SU-DHL-6 (cell line): Measurements from ENCODE around the gene ALG9.
"Not testable (repeated sequence)": the region's sequence is repeated elsewhere in the genome, so short reads cannot be mapped to it uniquely, and the experiment has no call there.

Source experiments
- H2AFZ ChIP-seq: fragments of 200-600 bp; sonication (generic); 2 replicates; pipeline ENCODE4 v1.6.1; 2014; ENCODE audit warnings: low read depth, mild to moderate bottlenecking, moderate library complexity, mixed read lengths, antibody characterized with exemption, low read length; ENCODE audit not compliant: severe bottlenecking
- H3F3A ChIP-seq: fragments of 200-600 bp; shearing (Covaris generic); 2 replicates; pipeline ENCODE4 v1.6.0; 2016; ENCODE audit warnings: antibody characterized with exemption, mild to moderate bottlenecking; ENCODE audit not compliant: insufficient read depth
- H3K27ac ChIP-seq: fragments of 200-600 bp; sonication (generic); 2 replicates; pipeline ENCODE4 v1.5.1; 2016; ENCODE audit warnings: low read depth, mild to moderate bottlenecking, low read length, moderate library complexity, mixed read lengths
- H3K27me3 ChIP-seq: fragments of 200-600 bp; sonication (generic), shearing (Covaris generic); 2 replicates; pipeline ENCODE4 v1.6.0; 2014; ENCODE audit warnings: mild to moderate bottlenecking, low read length
- H3K36me3 ChIP-seq: fragments of 200-600 bp; sonication (generic); 2 replicates; pipeline ENCODE4 v1.6.1; 2014; ENCODE audit warnings: mild to moderate bottlenecking, low read length, mixed read lengths
- H3K4me2 ChIP-seq: fragments of 300-600, 200-600 bp; shearing (Covaris generic), sonication (generic); 2 replicates; pipeline ENCODE4 v1.6.0; 2014; ENCODE audit warnings: low read length, low read depth, mild to moderate bottlenecking; ENCODE audit not compliant: poor library complexity, severe bottlenecking
- H3K4me3 ChIP-seq: fragments of 200-600 bp; sonication (generic); 2 replicates; pipeline ENCODE4 v1.5.1; 2014; ENCODE audit warnings: antibody characterized with exemption, low read length, mild to moderate bottlenecking, mixed read lengths; ENCODE audit not compliant: insufficient read depth, poor library complexity, severe bottlenecking
- H3K79me2 ChIP-seq: fragments of 200-600 bp; sonication (generic); 2 replicates; pipeline ENCODE4 v1.6.1; 2014; ENCODE audit warnings: mild to moderate bottlenecking, low read length, moderate library complexity; ENCODE audit not compliant: insufficient read depth
- H3K9ac ChIP-seq: fragments of 200-600 bp; sonication (generic); 2 replicates; pipeline ENCODE4 v1.7.0; 2014; ENCODE audit warnings: mild to moderate bottlenecking, low read length
- H3K9me2 ChIP-seq: fragments of 200-600 bp; sonication (generic); replicated peaks from 2 replicates; pipeline ENCODE4 v1.6.1; 2014; ENCODE audit warnings: low read length; ENCODE audit not compliant: insufficient read depth
- H3K9me3 ChIP-seq: fragments of 200-600 bp; sonication (generic); 2 replicates; pipeline ENCODE4 v1.6.1; 2014; ENCODE audit warnings: low read length, mixed read lengths; ENCODE audit not compliant: insufficient read depth
- H4K20me1 ChIP-seq: fragments of 200-600 bp; sonication (generic); 2 replicates; pipeline ENCODE4 v1.6.1; 2014; ENCODE audit warnings: low read depth, mild to moderate bottlenecking, antibody characterized with exemption, low read length, moderate library complexity, mixed read lengths
- EZH2phosphoT487 ChIP-seq: fragments of 200-600 bp; sonication (generic), shearing (Covaris generic); conservative IDR thresholded peaks from 2 replicates; pipeline ENCODE4 v1.6.1; 2018; ENCODE audit warnings: mild to moderate bottlenecking, antibody characterized with exemption, low read length, moderate library complexity, mixed read lengths
- TF ChIP-seq, protein P1 (sequence below): fragments of 200-600 bp; sonication (generic); IDR thresholded peaks from one replicate; pipeline ENCODE4 v1.5.1; 2017; ENCODE audit warnings: antibody characterized with exemption, mild to moderate bottlenecking, low read length, moderate library complexity; ENCODE audit not compliant: insufficient read depth, poor library complexity, severe bottlenecking

The ALG9 gene

GRCh38 chr11:111886844-111887243 is 15.5 kb upstream of the ALG9 start:
- Histone ChIP-seq H3K27ac (no peak overlapping the region), H4K20me1 (no peaks in the 10 kb centered on the region), H3K27me3 (no peaks in the 10 kb centered on the region), H3K9ac (no peak overlapping the region), H3K9me2 (no peaks in the 10 kb centered on the region), H3K9me3 (no peaks in the 10 kb centered on the region), H3F3A (no peaks in the 10 kb centered on the region), H3K36me3 (no peaks in the 10 kb centered on the region), H3K4me2 (no peak overlapping the region), H3K79me2 (no peaks in the 10 kb centered on the region), H2AFZ (no peak overlapping the region), H3K4me3 (no peak overlapping the region)
- TF ChIP-seq, protein P1, sequence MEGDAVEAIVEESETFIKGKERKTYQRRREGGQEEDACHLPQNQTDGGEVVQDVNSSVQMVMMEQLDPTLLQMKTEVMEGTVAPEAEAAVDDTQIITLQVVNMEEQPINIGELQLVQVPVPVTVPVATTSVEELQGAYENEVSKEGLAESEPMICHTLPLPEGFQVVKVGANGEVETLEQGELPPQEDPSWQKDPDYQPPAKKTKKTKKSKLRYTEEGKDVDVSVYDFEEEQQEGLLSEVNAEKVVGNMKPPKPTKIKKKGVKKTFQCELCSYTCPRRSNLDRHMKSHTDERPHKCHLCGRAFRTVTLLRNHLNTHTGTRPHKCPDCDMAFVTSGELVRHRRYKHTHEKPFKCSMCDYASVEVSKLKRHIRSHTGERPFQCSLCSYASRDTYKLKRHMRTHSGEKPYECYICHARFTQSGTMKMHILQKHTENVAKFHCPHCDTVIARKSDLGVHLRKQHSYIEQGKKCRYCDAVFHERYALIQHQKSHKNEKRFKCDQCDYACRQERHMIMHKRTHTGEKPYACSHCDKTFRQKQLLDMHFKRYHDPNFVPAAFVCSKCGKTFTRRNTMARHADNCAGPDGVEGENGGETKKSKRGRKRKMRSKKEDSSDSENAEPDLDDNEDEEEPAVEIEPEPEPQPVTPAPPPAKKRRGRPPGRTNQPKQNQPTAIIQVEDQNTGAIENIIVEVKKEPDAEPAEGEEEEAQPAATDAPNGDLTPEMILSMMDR: no peak
- TF ChIP-seq EZH2phosphoT487: no peak

DNA sequence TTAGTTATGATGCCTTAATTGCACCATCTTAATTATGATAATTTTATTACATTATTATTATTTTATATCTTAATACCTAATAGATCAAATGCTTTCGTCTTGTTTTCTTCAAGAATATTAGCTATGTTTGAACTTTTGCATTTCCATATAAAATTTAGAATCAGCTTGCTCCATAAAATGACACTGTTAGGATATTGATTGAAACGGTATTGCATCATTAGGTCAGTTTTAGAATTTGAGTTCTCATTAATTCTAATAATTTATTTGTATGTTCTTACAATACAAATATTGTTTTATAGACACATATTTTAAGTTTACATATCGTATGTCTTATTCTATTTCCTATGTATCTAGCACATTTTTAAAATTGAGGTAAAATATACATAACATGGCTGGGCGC is 14.7 kb upstream of the ALG9 start:
- Histone ChIP-seq H3K27me3 (no peaks in the 10 kb centered on the region), H3K79me2 (no peaks in the 10 kb centered on the region), H3K4me2 (no peak overlapping the region), H3F3A (no peaks in the 10 kb centered on the region), H2AFZ (no peak overlapping the region), H3K36me3 (no peaks in the 10 kb centered on the region), H3K9me2 (no peaks in the 10 kb centered on the region), H4K20me1 (no peaks in the 10 kb centered on the region), H3K9me3 (no peaks in the 10 kb centered on the region), H3K27ac (no peak overlapping the region), H3K4me3 (no peak overlapping the region), H3K9ac (no peak overlapping the region)
- TF ChIP-seq, protein P1: no peak
- no peak for TF ChIP-seq EZH2phosphoT487

GRCh38 chr11:111885053-111885452 is 13.7 kb upstream of the ALG9 start:
- H3K27me3 ChIP-seq, H3K79me2 ChIP-seq, H4K20me1 ChIP-seq, H2AFZ ChIP-seq, H3F3A ChIP-seq, H3K9me2 ChIP-seq, H3K9me3 ChIP-seq, H3K27ac ChIP-seq, H3K36me3 ChIP-seq, H3K4me3 ChIP-seq, H3K9ac ChIP-seq, H3K4me2 ChIP-seq: not testable (repeated sequence)

- no peaks in the 10 kb centered on the region for H3K27me3 ChIP-seq
- H3K4me2 ChIP-seq: no peak overlapping the region
- H3K4me3 ChIP-seq: no peak overlapping the region
- no peaks in the 10 kb centered on the region for H3K9me3 ChIP-seq
- no peak overlapping the region for H3K9ac ChIP-seq
- H4K20me1 ChIP-seq: no peaks in the 10 kb centered on the region
- peaks cover 1% of the 10 kb centered on the region; the same call in 1 of the 2 replicates for H3F3A ChIP-seq
- TF ChIP-seq, protein P1: no peak
- no peaks in the 10 kb centered on the region for H3K36me3 ChIP-seq
- H3K27ac ChIP-seq: no peak overlapping the region
- no peak overlapping the region for H2AFZ ChIP-seq
- H3K9me2 ChIP-seq: no peaks in the 10 kb centered on the region
- H3K79me2 ChIP-seq: 0 out of 2 replicates have a peak, but pooled peaks cover 11% of the 10 kb centered on the region
Measured at GRCh38 chr11:111882202-111882601, 10.8 kb upstream of the ALG9 start.
